GM21619 (cell line): ENCODE results near the gene ARHGEF28.

Experiments
- ATAC-seq: cut with Tn5 transposase; IDR thresholded peaks from one replicate; pipeline ENCODE4 v1.9.1; 2021; ENCODE audit not compliant: unreplicated experiment

Gene ARHGEF28

DNA sequence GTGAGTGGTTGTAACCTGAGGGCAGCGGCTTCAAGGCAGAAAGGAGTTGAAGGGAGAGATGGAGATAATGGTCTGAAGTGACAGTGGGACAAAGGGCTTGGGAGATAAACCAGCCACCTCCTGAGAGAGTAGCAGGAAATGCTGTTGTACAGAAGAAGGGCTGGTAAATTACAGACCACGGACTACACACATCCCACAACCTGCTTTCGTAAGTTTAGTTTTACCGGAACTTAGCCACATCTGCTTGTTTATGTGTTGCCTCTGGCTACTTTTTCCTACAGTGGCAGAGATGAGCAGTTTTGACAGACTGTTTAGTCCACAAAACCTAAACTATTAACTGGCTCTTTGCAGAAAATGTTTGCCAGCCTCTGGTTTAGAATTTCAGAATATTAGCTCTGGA, 269.5 kb downstream of the ARHGEF28 start:
- no peak for ATAC-seq

- ATAC-seq, result no peak
Observed at GRCh38 chr5:73896097-73896496, 270.1 kb downstream of the ARHGEF28 start.

DNA sequence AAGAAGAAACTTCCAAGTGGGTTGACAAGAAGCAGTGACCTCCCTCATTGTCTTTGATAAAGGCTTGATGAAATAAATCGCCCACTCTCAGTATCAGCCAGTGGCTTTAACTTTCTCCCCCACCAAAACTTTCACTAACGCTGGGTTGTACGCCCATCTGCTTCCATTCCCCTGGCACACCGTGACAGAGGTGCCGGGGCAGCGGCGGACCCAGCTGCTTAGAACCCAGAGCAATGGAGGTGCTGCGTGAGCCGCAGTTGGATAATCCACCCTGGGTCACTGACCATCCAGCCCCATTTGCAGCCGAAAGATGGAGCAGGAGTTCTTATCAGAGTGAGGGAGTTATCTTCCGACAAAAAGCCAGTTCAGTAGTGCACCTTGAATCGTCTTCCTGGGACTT, 270.7 kb downstream of the ARHGEF28 start:
- no peak for ATAC-seq

GRCh38 chr5:73897893-73898292, 271.9 kb downstream of the ARHGEF28 start:
- no peak for ATAC-seq

- ATAC-seq, result peak; percentile 84
Observed at GRCh38 chr5:73899055-73899454, 273.1 kb downstream of the ARHGEF28 start.

GRCh38 chr5:73899916-73900315, 273.9 kb downstream of the ARHGEF28 start:
- no peak for ATAC-seq

DNA sequence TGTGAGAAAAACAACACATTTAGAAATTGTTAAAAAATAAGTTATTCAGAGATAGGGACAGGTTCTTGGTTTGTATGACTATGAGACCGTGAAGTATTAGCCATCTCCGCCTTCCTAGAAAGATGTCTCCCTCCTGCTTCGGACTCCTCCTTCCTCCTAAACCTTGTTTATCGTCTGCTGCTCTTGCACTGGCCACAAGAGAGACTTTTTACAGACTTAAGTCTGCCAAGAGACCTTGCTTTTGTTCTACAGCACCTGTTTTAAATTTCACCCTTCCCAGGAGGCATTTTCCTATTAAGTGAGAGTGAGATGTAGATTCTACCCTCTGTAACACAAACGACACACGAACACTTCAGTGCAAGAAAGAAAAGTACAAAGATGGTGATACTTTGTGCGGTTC, 274.6 kb downstream of the ARHGEF28 start:
- ATAC-seq, result no peak

DNA sequence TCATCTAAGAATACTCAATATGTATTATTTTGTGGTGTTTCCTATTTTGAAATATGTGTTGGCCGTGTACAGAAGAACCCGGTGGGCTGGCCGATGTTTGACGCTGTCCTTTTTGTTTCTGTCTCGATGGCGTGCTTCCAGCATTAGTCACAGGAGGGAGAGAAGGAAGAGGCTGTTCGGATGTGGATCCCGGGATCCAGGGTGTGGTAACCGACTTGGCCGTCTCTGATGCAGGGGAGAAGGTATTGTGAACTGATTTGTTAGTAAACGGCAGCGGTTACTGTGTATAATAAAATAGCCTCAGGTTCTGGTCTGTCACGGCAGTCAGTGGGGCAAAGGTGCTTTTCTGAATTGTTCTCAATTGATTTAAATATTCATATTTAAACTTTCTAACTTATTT, 275.0 kb downstream of the ARHGEF28 start:
- no peak for ATAC-seq

- no peak for ATAC-seq
Observed at GRCh38 chr5:73901455-73901854, 275.5 kb downstream of the ARHGEF28 start.

DNA sequence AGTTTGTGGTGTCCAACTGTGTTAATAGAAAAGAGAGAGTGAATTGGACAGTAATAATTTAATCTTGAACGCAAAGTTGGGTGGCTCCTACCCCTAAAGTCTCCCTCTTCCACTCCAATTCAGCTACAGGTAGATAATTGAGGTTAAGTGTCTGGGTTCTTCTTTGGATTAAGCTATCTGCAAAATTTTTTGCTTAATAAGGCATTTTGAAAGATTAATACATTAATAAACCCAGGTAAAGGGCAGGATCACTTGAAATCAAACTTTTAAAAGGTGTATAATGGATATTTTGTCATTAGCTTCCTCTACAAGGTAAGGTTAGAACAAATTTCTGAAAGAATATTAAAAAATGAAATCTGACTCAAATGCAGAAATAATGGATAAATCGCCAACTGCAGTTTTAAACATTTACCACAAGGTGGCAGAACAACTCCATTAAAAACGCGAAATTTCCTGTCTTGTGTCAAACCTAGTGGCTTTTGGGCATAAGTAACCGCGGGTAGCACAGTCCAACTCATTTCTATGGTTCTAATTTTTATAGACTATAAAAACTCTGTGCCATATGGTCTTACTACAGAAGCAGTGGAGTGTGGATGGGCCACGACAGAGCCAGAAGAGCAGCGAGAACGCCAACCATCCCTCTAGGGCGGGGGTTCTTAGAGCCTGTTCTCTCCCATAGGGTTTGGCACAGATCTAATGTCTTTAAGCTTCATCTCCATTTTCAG, 276.5 kb downstream of the ARHGEF28 start:
- ATAC-seq, result no peak

GRCh38 chr5:73903169-73903568, 277.2 kb downstream of the ARHGEF28 start:
- no peak for ATAC-seq

DNA sequence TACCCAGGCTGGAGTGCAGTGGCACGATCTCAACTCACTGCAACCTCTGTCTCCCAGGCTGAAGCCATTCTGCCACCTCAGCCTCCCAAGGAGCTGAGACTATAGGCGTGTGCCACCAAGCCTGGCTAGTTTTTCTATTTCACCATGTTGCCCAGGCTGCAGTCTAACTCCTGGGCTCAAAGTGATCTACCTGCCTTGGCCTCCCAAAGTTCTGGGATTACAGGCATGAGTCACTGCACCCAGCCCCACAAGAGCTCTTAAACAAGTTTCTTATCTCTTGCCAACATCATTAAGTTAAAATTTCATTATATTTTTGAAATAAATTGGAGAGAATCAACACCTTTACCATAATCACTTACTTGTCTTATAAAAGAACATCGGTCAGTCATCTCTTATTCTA, 280.3 kb downstream of the ARHGEF28 start:
- no peak for ATAC-seq

GRCh38 chr5:73907164-73907563, 281.2 kb downstream of the ARHGEF28 start:
- ATAC-seq, result no peak

DNA sequence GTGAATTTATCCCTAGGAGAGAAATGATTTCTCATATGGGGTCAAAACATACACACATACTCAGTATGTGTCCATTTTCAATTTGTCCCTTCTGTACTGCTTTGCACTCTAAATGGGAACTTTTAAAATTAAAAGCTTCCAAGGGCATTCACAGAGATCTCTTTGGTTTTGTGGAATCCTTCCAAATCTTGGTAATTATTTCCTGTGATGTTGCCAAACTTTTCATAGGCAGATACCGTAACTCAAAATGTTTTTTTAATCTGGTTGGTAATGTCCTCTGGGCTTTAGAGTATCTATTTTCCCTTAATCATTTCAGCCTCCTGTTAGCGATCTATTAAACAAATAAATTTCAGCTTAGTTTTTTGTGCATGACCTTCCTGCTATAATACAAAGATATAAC, 282.4 kb downstream of the ARHGEF28 start:
- ATAC-seq, result no peak

DNA sequence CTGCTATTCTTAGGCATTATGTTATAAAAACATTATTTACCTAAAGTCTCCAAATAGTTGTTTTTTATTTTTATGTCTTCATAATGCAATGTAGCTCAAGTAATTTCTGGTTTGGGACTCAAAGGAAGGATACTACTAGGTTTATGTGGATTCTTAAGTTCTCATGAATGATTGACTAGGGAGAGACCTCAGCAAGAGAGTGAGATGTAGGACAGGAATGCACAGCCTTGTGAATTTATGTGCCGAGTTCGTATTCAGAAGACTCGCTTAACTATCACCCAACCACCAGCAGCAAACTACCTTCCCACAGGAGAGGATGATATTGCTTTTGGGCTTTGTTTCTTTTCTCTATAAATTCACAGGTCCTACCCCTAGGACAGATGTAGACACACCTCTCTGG, 282.9 kb downstream of the ARHGEF28 start:
- no peak for ATAC-seq

GRCh38 chr5:73909474-73909873, 283.5 kb downstream of the ARHGEF28 start:
- ATAC-seq, result no peak

- no peak for ATAC-seq
Observed at GRCh38 chr5:73911761-73912393, 285.9 kb downstream of the ARHGEF28 start.

GRCh38 chr5:73912821-73913271, 286.9 kb downstream of the ARHGEF28 start:
- ATAC-seq, result no peak

GRCh38 chr5:73913971-73914370, 288.0 kb downstream of the ARHGEF28 start:
- ATAC-seq, result no peak

DNA sequence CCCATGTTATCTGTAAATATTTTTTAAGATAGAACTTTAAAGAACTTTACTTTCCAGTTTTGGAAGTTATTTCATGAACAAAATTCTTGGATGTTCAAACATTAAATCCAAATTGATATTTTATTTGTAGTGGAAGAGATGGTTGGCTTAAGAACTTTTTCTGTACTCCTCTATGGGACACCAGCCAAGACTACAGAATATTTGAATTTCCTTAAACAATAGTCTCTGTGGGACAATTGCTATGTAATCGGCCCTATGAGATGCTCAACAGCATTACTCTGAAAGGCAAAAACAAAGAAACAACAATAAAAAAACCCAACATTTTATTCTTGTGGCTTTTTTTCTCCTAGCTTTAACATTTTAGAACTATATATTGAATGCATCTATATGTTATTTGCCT, 289.3 kb downstream of the ARHGEF28 start:
- no peak for ATAC-seq

DNA sequence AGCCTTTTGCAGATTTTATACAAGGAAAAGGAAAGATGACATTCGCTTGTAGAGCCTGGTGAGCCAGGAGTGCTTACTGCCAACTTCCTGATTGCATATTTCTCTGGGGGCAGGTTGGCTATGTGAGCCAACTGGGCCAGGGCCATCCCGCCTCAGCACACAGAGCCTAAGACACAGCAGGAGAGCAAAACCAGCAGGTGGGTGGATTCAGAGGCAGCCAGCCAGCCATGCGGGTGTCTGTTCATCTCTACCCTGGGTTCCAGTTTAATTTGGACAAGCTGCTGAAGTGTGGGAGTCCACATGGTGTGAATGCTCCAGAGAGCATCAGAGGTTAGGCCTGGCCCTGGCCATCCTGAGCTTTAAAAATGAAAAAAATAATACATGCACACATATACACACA, 291.4 kb downstream of the ARHGEF28 start:
- no peak for ATAC-seq

GRCh38 chr5:73917891-73918290, 291.9 kb downstream of the ARHGEF28 start:
- ATAC-seq, result no peak

- ATAC-seq, result no peak
Observed at GRCh38 chr5:73918791-73919221, 292.8 kb downstream of the ARHGEF28 start.
